DLD1 (cell line): Measurements from ENCODE around the gene RREB1.
"Not testable (repeated sequence)": the region's sequence is repeated elsewhere in the genome, so short reads cannot be mapped to it uniquely, and the experiment has no call there.

ENCODE experiments used
- in situ Hi-C: cut with HindIII; loops from 2 replicates; pipeline ENCODE4 v1.10.0; 2017; ENCODE audit warnings: low sequenced_read_pairs

RREB1 gene

DNA sequence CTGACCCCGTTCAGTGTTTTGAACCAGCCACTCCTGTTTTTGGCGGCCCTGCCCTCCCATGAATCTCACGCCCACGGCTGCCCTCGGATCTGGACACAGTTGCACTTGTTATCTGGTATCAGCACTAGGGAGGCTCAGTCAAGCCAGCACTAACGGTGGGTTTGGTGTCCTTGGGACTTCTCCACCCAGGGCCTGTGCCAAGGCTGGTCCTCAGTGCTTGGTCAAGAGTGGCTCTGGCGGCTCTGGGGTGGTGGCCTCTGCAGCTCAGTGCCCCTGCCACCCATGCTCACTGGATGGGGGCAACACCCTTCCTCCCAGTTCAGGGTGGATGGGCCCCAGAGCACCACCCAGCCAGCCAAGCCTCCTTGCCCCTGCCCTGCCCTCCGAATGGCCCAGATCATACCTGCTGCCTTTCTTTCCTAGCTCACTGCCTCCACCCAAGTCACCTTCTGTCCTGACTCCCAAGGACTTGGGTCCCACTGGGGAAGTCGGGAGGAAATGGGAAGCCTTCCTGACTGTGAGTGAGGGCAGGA, 150.5 kb downstream of the RREB1 start:
- in situ Hi-C loops, result no loop called here

DNA sequence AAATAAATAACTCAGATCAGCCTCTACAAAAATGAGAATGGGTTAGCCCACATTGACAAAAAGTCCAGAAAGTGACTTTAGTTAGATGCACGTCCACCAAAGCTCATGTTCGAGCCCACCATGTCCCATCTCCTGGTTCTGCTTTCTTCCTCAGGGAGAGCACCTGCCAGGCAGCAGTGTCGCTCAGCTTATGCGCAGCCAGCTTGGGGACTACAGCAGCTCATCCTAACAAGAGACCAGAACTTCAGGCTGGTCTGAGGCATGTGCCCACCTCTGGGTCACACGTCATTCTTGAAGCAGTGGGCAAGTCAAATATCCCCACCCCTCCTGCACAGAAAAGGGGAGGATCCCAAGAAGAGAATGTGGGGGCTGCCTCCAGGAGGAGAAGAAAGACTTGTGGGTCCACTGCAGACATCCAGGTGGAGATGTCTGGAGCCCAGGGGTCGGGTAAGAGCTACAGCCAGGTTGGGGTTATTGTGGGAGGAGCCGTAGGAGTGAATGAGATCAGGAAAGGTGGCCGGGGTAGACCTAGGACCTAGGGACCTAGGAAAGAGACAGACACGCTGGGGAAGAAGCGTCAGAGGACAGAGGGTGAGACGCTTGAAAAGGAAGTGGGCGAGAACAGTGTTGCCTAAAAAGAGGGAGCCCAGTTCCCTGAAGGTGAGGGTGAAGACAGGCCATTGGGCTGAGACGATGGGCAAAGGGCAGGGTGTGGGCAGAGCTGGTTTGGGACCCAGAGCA, 152.7 kb downstream of the RREB1 start:
- in situ Hi-C loops, result no loop called here

DNA sequence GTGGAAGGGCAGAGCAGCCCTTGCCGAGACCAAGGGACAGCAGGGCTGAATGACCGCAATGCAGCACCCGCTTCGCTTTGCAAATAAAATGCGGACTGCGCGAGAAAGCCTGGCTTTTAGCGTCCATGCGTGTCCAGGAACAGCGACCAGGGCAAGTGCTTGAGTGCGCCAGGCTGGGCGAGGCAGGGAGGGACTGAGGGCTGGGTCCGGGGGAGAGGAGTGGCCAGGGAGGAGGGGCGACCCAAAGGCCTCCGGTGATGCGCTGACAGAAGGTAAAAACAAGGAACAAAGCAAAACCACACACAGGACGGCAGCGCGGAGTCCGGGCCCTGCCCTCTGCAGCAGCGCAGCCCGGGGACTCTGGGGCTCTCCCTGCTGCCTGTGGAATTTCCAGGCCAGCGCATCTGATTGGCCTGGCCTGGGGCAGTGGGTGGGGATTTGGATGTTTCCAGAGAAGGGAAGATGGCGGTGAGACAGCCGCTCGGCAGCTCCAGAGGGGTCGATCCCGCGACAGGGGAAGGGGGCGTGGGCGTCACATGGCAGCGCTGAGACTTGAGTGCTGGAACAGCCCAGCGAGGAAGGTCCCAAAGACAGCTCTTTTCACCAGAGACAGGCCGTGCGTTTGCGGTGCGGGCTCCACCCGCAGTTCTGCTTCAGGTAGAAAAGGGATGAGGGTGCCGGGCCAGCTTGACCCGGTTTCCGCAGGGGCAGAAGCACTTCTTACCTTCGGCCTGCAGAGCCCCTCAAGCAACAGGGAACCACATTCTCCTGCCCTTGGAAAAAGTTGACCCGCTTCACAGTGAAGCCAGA, 153.5 kb downstream of the RREB1 start:
- in situ Hi-C loops, result no loop called here

DNA sequence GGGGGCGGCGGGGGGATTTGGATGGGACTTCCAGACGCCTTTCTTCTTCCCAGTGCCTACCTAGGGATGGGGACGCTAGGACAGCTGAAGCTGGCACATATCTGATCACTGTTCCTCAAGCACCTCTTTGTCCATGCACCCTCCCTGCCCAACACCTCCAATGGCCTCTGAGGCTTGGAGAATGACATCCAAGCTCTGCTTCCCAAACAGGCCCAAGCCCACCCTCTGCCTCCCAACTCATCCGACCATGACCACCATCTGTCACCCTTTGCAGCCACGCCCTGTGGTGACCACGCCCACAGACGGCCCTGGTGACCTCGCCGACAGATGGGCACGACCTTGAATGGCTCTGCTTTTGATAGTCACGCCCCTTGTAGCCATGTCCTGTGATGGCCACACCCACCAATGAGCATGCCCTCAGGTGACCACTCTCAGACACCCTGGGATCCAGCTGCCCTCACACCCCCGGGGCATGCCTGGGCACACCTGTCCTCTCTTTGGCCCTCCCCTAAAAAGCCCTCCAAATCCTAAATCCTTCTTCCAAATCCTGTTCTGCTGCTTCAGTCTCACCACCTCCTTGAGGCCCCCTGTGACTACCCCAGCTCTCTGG, 154.2 kb downstream of the RREB1 start:
- in situ Hi-C loops, result no loop called here

DNA sequence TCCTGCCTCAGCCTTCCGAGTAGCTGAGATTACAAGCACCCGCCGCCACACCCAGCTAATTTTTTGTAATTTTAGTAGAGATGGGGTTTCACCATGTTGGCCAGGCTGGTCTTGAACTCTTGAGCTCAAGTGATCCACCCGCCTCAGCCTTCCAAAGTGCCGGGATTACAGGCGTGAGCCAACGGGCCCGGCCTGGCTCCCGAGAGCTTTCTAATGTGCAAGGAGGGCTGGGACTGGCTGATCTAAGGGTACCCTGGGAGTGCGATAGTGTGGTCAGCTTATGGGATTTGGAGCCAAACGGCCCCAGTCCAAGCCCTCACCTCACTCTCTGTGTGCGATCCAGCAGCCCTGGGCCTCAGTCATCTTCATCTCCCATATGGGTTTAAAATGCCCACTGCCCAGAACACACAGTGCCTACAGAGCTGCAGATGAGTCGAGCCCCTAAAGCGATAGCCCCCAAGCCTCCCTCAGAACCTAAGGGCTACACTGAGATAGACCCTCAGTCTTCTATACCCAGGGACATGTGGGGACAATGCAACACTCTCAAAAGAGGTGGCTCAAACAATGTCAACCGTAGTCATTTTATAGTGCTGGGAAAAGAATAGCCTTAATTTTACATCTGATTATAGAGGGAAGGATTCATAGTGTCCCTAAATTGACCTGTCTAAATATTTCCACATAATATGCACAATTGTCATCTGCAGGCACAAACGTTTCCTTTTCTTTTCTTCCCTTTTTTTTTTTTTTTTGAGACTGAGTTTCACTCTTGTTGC, 155.2 kb downstream of the RREB1 start:
- in situ Hi-C loops, result no loop called here

DNA sequence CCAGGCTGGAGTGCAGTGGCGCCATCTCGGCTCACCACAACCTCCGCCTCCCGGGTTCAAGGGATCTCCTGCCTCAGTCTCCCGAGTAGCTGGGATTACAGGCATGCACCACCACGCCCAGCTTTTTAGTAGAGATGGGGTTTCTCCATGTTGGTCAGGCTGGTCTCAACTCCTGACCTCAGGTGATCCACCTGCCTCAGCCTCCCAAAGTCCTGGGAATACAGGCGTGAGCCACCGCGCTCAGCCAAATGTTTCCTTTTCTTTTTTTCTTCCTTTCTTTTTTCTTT, 155.7 kb downstream of the RREB1 start:
- in situ Hi-C loops, result not testable (repeated sequence)

DNA sequence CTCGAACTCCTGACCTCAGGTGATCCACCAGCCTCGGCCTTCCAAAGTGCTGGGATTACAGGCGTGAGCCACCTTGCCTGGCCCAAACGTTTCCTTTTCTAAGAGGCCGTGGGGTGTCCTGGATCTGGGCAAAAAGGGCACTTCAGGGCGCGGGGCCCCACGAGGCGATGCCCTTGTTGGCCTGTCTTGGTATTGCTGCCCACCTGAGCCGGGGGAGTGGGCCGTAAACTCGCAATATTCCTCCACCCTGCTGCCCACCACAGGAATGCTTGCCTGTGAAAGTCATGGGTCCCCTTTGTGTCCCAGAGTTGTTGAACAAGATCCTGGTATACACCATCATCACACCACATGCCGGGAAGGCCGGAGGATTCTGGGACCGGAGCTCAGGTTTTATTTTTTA, 156.3 kb downstream of the RREB1 start:
- in situ Hi-C loops, result no loop called here

DNA sequence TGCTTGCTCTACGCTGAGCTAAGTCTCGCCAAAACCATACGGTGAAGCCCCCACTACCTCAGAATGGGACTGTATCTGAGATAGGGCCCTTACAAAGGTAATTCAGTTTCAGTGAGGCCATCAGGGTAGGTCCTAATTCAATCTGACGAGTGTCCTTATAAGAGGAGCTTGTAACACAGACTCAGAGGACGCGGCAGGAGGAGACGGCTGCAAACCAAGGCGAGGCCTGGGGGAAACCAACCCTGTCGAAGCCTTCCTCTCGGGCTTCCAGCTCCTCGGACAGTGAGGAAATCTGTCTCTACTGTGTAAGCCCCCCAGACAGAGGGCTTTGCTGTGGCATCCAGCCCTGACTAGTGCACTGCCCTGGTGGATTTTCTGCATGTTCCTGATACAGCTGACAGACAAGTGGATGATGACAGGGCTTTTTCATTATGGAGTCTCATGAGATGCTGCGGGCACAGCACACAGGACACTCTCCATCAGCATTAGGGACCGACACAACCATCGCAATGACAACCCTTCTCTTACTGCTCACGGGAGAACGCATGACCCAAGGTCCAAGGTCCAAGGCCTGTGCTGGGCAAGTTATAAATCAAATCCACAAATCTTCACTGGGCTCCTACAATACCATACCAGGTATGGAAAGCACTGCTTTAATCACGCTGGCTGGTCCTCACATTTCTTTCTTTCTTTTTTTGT, 157.1 kb downstream of the RREB1 start:
- in situ Hi-C loops, result no loop called here

DNA sequence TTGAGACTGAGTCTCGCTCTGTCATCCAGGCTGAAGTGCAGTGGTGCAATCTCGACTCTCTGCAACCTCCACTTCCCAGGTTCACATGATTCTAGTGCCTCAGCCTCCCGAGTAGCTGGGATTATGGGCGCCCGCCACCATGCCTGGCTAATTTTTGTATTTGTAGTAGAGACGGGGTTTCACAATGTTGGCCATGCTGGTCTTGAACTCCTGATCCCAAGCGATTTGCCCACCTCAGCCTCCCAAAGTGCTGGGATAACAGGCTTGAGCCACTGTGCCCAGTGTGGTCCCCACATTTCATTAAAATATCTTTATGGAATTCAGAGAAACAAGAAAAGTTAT, 157.6 kb downstream of the RREB1 start:
- in situ Hi-C loops, result not testable (repeated sequence)

DNA sequence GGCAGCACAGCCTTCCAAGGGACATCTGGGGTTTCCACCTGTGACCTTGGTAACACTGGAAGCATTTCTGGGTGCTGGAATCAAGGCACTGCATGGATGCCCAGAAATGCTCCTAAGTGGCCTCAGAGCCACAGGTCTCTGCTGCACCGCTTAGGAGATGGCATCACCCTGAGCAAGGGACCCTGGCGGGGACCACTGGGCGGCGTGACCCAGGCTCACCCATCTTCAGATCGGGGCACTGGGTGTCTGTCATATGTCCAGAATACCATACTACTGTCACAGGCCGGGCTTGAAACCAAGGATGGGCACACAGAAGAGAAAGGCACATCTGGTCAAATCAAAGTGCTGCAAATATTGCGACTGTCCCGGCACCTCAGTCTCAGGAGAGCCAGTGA, 159.3 kb downstream of the RREB1 start:
- in situ Hi-C loops, result no loop called here

DNA sequence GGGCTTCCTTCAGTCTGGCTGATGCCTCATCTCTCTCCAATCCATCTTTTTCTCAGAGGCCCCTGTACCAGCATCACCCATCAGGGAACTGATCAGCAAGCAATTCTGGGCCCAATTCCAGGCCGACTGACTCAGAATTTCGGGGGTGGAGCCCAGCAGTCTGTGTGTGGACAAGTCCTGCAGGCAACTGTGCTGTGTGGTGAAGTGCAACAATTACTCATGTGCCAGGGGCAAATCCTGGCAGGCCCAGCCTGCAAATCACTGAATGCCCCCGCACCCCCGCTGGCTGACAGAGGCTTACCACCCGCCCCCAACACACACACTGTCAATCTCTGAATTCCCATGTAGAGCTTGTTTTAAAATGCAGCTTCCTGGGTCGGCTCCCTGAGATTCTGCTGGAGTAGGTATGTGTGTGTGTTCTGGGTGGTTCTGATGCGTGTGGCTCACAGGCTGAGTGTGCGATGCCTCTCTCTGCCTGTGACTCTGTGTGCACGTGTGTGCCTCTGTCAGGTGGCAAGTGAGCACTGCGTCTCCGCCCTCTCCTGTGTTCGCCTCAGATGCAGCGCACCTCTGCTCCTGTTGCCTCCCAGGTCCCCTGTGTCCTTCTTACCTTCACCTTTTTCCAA, 159.8 kb downstream of the RREB1 start:
- in situ Hi-C loops, result no loop called here

DNA sequence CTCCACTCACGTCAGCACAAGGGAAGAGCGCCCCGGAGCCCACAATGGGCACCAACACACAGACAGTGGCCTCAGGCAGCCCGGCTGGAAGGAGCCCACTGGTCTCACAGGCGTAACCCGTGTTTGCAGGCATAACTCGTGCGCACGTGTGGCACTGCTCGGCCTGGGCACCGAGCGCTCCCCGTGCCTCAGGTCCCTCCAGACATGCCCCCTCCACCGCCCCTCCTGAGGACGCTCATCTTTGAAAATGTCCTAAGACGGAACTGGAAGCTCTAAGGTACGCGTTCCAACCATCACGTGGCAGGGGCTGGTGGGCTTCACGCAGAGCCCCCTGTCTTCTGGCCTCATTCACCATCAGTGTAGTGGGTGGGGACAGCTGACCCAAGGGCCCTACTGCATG, 160.6 kb downstream of the RREB1 start:
- in situ Hi-C loops, result no loop called here

DNA sequence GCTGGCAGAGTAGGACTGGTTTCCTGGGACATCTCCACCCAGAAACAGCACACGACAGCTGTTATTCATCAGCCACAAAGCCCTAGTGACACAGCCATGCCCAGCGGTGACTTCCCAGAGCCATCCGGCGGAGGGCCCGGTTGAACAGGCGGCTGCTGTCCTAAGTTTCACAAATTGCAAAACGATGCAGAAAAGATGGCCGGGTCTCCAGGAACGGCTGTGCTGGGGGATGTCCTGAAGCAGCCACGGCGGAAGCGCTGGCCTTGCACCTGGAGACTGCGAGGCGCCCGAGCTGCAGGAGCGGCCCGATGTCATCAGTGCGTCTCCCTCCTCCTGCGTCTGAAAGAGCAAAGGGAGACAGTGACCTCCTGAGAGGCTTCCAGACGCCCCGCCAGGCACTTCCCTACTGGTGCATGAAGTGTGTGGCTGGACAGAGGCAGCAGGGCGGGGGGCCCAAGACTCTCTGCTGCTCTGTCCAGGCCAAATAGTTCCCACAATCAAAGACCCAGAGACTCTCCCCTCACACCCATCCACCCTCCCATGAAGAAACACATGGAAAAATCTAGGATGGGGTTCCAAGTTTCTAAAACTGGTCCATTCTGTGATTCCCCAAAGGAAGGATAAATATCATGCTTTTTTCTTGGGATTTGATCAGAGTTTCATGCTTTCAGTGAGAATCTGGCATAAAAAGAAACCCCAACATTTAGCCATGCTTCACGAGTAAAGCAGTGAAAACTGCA, 161.2 kb downstream of the RREB1 start:
- in situ Hi-C loops, result no loop called here

DNA sequence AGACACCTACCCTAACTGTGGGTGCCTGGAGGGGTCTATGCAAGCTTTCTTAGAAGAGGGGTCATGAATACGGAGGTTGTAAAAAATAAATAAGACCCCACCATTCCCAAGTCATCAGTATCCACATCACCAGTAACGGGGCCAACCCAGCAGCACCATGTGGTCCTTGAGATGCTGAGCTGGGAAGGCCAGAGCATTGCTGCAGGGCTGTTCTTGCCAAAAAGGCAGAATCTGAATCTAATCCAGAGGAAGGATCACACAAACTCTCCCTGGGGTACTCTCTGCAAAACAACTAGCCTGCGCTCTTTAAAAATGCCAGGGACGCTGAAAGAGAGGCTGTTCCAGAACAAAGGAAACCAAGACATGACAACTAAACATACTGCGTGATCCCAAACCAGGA, 162.1 kb downstream of the RREB1 start:
- in situ Hi-C loops, result no loop called here

DNA sequence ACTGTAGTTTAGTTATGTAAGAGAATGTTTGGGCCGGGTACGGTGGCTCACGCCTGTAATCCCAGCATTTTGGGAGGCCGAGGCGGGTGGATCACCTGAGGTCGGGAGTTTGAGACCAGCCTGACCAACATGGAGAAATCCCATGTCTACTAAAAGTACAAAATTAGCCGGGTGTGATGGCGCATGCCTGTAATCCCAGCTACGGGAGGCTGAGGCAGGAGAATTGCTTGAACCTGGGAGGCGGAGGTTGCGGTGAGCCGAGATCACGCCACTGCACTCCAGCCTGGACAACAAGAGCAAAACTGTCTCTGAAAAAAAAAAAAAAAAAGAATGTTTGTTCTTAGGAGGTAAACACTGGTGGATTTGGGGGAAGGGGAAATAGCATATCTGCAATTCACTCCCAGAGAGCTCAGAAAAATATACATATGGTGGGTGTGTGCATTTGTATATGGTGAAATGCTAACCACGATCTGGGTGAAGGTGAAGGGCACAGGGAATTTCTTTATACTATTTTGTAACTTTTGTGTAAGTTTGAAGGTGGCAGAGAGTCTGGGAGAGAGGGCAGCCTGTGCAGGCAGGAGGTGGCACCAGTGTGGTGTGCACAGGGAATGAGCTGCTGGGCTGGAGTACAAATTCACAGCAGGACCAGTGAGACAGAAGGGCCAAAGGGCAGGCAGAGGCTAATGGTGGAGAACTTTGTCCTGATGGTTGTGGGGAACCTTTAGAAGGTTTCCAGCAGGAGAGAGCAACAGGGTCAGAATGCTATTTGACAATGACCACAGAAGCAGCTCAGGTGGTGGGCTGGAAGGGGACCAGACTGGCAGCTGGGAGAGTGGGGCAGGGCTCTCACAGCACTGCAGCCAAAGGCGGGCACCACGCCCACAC, 162.8 kb downstream of the RREB1 start:
- in situ Hi-C loops, result no loop called here

DNA sequence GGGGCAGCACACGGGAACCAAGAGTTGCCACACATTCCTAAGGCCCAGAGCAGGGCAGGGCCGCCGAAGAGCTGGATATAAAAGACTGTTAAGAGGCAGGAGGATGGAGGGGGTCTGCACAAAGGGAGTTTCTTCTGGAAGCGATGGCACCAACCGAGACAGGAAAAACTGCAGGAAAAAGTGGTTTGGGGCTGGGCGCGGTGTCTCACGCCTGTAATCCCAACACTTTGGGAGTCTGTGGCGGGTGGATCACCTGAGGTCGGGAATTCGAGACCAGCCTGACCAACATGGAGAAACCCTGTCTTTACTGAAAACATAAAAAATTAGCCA, 163.4 kb downstream of the RREB1 start:
- in situ Hi-C loops, result no loop called here

DNA sequence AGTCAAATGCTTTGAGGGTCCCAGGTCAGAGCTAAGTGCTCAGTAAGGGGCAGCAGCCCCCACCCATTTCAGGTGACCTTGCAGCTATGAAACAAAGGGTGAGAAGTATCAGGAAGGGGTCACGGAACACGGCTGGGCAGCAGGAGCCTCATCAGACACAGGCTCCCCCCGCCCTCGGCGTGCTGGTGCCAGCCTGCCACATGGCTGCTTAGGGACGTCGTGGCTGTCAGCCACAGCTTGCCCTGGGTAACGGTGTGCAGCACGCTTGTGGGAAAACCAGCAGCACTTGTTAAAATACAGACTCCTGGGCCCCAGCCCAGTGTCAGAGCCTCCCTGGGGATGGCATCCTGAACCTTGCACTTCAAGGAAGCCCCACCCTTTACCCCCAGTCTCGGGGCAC, 165.9 kb downstream of the RREB1 start:
- in situ Hi-C loops, result no loop called here

DNA sequence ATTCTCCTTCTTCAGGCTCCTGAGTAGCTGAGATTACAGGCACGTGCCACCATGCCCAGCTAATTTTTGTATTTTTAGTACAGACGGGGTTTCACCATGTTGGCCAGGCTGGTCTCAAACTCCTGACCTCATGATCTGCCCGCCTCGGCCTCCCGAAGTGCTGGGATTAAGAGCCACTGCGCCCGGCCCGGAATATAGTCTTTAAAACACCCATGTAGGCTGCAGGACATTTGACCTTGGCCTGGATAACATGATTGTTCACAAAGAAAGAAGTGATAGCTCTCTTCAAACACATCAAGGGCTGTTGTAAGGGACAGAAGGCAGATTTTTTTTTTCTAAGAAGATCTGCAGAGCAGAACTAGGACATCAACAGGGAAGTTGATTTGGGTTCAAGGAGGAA, 166.8 kb downstream of the RREB1 start:
- in situ Hi-C loops, result not testable (repeated sequence)

DNA sequence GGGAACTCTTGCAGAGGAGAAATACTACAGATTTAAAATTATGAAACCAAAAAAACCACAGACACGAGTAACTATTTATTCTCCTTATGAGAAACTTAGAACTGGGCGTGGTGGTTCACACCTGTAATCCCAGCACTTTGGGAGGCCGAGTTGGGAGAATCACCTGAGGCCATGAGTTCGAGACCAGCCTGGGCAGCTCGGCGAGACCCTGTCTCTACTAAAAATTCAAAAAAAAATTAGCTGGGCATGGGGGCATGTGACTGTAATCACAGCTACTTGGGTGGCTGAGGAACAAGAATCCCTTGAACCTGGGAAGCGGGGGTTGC, 168.4 kb downstream of the RREB1 start:
- in situ Hi-C loops, result no loop called here
